H9 (cell line): ENCODE measurements around the gene NDUFS3. TPM values are rescaled to one million over a fixed set of nuclear protein-coding genes. Genes with fewer than 3 reads are reported as not detected.

Experiments used
- DNase-seq: peaks from one replicate; pipeline ENCODE4 v3.0.0-alpha.2; 2017
- H2AFZ ChIP-seq: one replicate; pipeline ENCODE4 v1.6.1; 2013; ENCODE audit warnings: mild to moderate bottlenecking, low read length, control low read depth, moderate library complexity
- H2AK5ac ChIP-seq: 2 replicates; pipeline ENCODE4 v1.6.1; 2013; ENCODE audit warnings: low read length, control low read depth, mixed read lengths; ENCODE audit not compliant: insufficient read length
- H2BK120ac ChIP-seq: one replicate; pipeline ENCODE4 v1.6.1; 2013; ENCODE audit warnings: low read depth, mild to moderate bottlenecking, low read length, control low read depth, inconsistent platforms; ENCODE audit not compliant: poor library complexity, severe bottlenecking
- H2BK12ac ChIP-seq: 2 replicates; pipeline ENCODE4 v1.6.1; 2013; ENCODE audit warnings: low read length, control low read depth, mixed read lengths, low read depth; ENCODE audit not compliant: insufficient read length
- H2BK15ac ChIP-seq: 2 replicates; pipeline ENCODE4 v1.6.1; 2013; ENCODE audit warnings: low read depth, low read length, control low read depth
- H2BK20ac ChIP-seq: one replicate; pipeline ENCODE4 v1.6.1; 2013; ENCODE audit warnings: low read depth, mild to moderate bottlenecking, low read length, control low read depth, inconsistent platforms; ENCODE audit not compliant: poor library complexity, severe bottlenecking
- H2BK5ac ChIP-seq: 2 replicates; pipeline ENCODE4 v1.6.1; 2013; ENCODE audit warnings: low read length, control low read depth, mixed read lengths; ENCODE audit not compliant: insufficient read length
- H3K14ac ChIP-seq: 2 replicates; pipeline ENCODE4 v1.6.1; 2013; ENCODE audit warnings: low read length, control low read depth; ENCODE audit not compliant: insufficient read depth
- H3K18ac ChIP-seq: 2 replicates; pipeline ENCODE4 v1.6.1; 2013; ENCODE audit warnings: low read depth, mild to moderate bottlenecking, mixed read lengths, low read length, control low read depth; ENCODE audit not compliant: insufficient read length
- H3K23ac ChIP-seq: 2 replicates; pipeline ENCODE4 v1.6.1; 2013; ENCODE audit warnings: low read length, control low read depth, mixed read lengths, low read depth; ENCODE audit not compliant: insufficient read length
- H3K23me2 ChIP-seq: 2 replicates; pipeline ENCODE4 v1.6.1; 2013; ENCODE audit warnings: low read depth, mild to moderate bottlenecking, mixed read lengths, low read length, control low read depth; ENCODE audit not compliant: insufficient read length, poor library complexity, severe bottlenecking
- H3K27ac ChIP-seq: 2 replicates; pipeline ENCODE4 v1.5.1; 2013; ENCODE audit warnings: low read length, control low read depth, mixed read lengths, low read depth; ENCODE audit not compliant: insufficient read length
- H3K27me3 ChIP-seq: 2 replicates; pipeline ENCODE4 v1.6.1; 2013; ENCODE audit warnings: low read length, control low read depth, inconsistent platforms; ENCODE audit not compliant: insufficient read depth
- H3K4ac ChIP-seq: 2 replicates; pipeline ENCODE4 v1.6.1; 2013; ENCODE audit warnings: low read depth, mild to moderate bottlenecking, control low read depth, inconsistent platforms, low read length, moderate library complexity
- H3K4me1 ChIP-seq: 2 replicates; pipeline ENCODE4 v1.6.1; 2013; ENCODE audit warnings: low read length, control low read depth, inconsistent platforms; ENCODE audit not compliant: insufficient read depth
- H3K4me2 ChIP-seq: 2 replicates; pipeline ENCODE4 v1.6.1; 2013; ENCODE audit warnings: low read length, control low read depth, mixed read lengths; ENCODE audit not compliant: insufficient read length, insufficient read depth
- H3K56ac ChIP-seq: 2 replicates; pipeline ENCODE4 v1.6.1; 2013; ENCODE audit warnings: low read depth, mild to moderate bottlenecking, mixed read lengths, low read length, control low read depth; ENCODE audit not compliant: insufficient read length
- H3K79me1 ChIP-seq: 2 replicates; pipeline ENCODE4 v1.6.1; 2013; ENCODE audit warnings: low read depth, mild to moderate bottlenecking, moderate library complexity, low read length, control low read depth, inconsistent platforms; ENCODE audit not compliant: insufficient read depth, poor library complexity, severe bottlenecking
- H3K79me2 ChIP-seq: 2 replicates; pipeline ENCODE4 v1.6.1; 2013; ENCODE audit warnings: low read length, control low read depth, inconsistent platforms; ENCODE audit not compliant: insufficient read depth
- H3K9ac ChIP-seq: 2 replicates; pipeline ENCODE4 v1.6.1; 2013; ENCODE audit warnings: low read length, control low read depth, mixed read lengths; ENCODE audit not compliant: insufficient read length; ENCODE audit errors: extremely low read depth
- H3K9me3 ChIP-seq: one replicate; pipeline ENCODE4 v1.6.1; 2013; ENCODE audit warnings: low read depth, low read length, inconsistent platforms; ENCODE audit not compliant: control insufficient read depth
- H3T11ph ChIP-seq: one replicate; pipeline ENCODE4 v1.6.1; 2013; ENCODE audit warnings: mild to moderate bottlenecking, low read length, control low read depth, inconsistent platforms
- H4K20me1 ChIP-seq: one replicate; pipeline ENCODE4 v1.6.1; 2013; ENCODE audit not compliant: control insufficient read depth, insufficient read length, insufficient read depth
- H4K5ac ChIP-seq: 2 replicates; pipeline ENCODE4 v1.6.1; 2013; ENCODE audit warnings: low read depth, mild to moderate bottlenecking, mixed read lengths, low read length, control low read depth; ENCODE audit not compliant: insufficient read length
- H4K8ac ChIP-seq: replicated peaks from 2 replicates; pipeline ENCODE4 v1.6.1; 2013; ENCODE audit warnings: low read length, control low read depth, mixed read lengths, low read depth; ENCODE audit not compliant: insufficient read length
- H4K91ac ChIP-seq: 2 replicates; pipeline ENCODE4 v1.6.1; 2013; ENCODE audit warnings: low read depth, mild to moderate bottlenecking, moderate library complexity, mixed read lengths, low read length, control low read depth; ENCODE audit not compliant: insufficient read length
- H3K27ac Mint-ChIP-seq, 3 experiments: 2 replicates in 2 of 3; 3 replicates in 1 of 3; pipeline ENCODE4 v1.8.0; 2020 to 2021; ENCODE audit warnings: mixed read lengths in 3 of 3, mild to moderate bottlenecking in 1 of 3, moderate library complexity in 1 of 3
- H3K27me3 Mint-ChIP-seq: 2 replicates; pipeline ENCODE4 v1.8.0; 2021; ENCODE audit warnings: low read depth, mild to moderate bottlenecking, moderate library complexity, mixed read lengths
- H3K36me3 Mint-ChIP-seq, 3 experiments: 2 replicates in 2 of 3; 3 replicates in 1 of 3; pipeline ENCODE4 v1.8.0; 2020 to 2021; ENCODE audit warnings: low read depth in 3 of 3, mixed read lengths in 3 of 3; ENCODE audit not compliant: insufficient read depth in 1 of 3
- H3K4me1 Mint-ChIP-seq, 2 experiments: 2 replicates each; pipeline ENCODE4 v1.8.0; 2020; ENCODE audit warnings: mixed read lengths in 2 of 2
- H3K4me3 Mint-ChIP-seq, 2 experiments: 2 replicates in 1 of 2; 3 replicates in 1 of 2; pipeline ENCODE4 v1.8.0; 2020 to 2021; ENCODE audit warnings: mild to moderate bottlenecking in 2 of 2, mixed read lengths in 2 of 2, moderate library complexity in 1 of 2
- H3K9me3 Mint-ChIP-seq, 2 experiments: 2 replicates in 1 of 2; 3 replicates in 1 of 2; pipeline ENCODE4 v1.8.0; 2020; ENCODE audit warnings: mild to moderate bottlenecking in 2 of 2, mixed read lengths in 2 of 2, moderate library complexity in 1 of 2
- CTCF ChIP-seq: fragments of 200-600 bp; sonication (generic); conservative IDR thresholded peaks from 3 replicates; pipeline ENCODE4 v1.8.0; 2021; ENCODE audit warnings: antibody characterized with exemption, mild to moderate bottlenecking
- WGBS: extraction: QIAGEN DNeasy Blood & Tissue Kit; methylation state at CpG from one replicate; pipeline ENCODE4 v1.1.7; 2013; ENCODE audit warnings: missing lambda C conversion rate, low lambda C conversion rate, mixed read lengths; ENCODE audit not compliant: insufficient read length; ENCODE audit errors: extremely low coverage; 5-methylcytosine and 5-hydroxymethylcytosine counted together
- total RNA-seq: library from RNA; stranded (reverse); gene quantifications from 2 replicates; pipeline ENCODE4 v1.2.1, GENCODE V29; 2021

NDUFS3 gene
- total RNA-seq, 1 experiment from 2014 or later, result 144 TPM

- Histone ChIP-seq H3K23ac (no peak overlapping the region), H3T11ph (no peak overlapping the region)
Measured at GRCh38 chr11:47611348-47611794, 32.5 kb downstream of the NDUFS3 start.

More at GRCh38 chr11:47611348-47611794, 32.5 kb downstream of the NDUFS3 start:
- Histone ChIP-seq H3K4me2 (no peak overlapping the region), H3K27ac (no peak overlapping the region), H3K18ac (no peak overlapping the region), H3K4ac (no peak overlapping the region), H3K4me1 (no peaks in the 10 kb centered on the region), H2BK20ac (no peak overlapping the region), H3K56ac (no peak overlapping the region), H3K79me1 (no peaks in the 10 kb centered on the region), H2AFZ (no peak overlapping the region), H2AK5ac (no peak overlapping the region), H2BK15ac (no peak overlapping the region), H2BK120ac (no peak overlapping the region), H3K79me2 (no peaks in the 10 kb centered on the region), H2BK12ac (no peak overlapping the region), H4K8ac (no peak overlapping the region), H3K23me2 (no peaks in the 10 kb centered on the region), H4K5ac (no peak overlapping the region), H4K91ac (no peak overlapping the region), H3K14ac (no peak overlapping the region), H4K20me1 (no peaks in the 10 kb centered on the region), H2BK5ac (no peak overlapping the region), H3K9me3 (no peaks in the 10 kb centered on the region), H3K27me3 (no peaks in the 10 kb centered on the region), H3K9ac (no peak overlapping the region)
- H3K36me3 Mint-ChIP-seq, result peaks cover 2 to 8% (median 4%) of the 10 kb centered on the region in 3 experiments; a peak in 3 of 7 replicates
- no CpG with 5 or more reads among the region's 6 CpGs for WGBS
- no peak overlapping the region for H3K4me3 Mint-ChIP-seq
- H3K4me1 Mint-ChIP-seq, result no peaks in the 10 kb centered on the region
- DNase-seq, result no peak
- TF ChIP-seq CTCF, result no peak
- H3K9me3 Mint-ChIP-seq, result no peaks in the 10 kb centered on the region
- H3K27ac Mint-ChIP-seq, result no peak overlapping the region
- H3K27me3 Mint-ChIP-seq, result no peaks in the 10 kb centered on the region
